Right kidney (tissue), 1 donor: Measurements from ENCODE around the gene ZDHHC3.

ENCODE experiments used
- DNase-seq: peaks from one replicate; pipeline ENCODE4 v3.0.0-alpha.2; 2016

The ZDHHC3 gene

DNA sequence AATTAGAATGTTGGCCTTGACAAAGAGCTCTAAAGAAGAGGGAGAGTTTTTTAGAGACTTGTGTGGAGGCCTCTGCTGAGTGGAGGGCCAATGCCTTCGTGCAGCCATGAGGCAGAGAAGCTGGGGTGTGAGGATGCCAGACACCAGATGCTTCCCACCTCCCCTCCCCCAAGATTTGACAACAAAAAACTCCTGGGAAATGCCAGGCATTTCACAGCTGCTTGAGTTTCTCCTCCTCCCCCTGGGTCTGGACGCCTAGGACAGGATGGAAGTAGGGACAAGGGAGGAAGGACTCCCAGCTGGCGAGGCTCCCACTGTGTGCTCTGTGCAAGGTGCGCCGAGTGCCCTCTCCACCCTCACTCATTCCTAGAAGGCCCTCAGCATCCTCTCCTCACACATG lies 81.5 kb downstream of the ZDHHC3 start:
- DNase-seq: no peak

DNA sequence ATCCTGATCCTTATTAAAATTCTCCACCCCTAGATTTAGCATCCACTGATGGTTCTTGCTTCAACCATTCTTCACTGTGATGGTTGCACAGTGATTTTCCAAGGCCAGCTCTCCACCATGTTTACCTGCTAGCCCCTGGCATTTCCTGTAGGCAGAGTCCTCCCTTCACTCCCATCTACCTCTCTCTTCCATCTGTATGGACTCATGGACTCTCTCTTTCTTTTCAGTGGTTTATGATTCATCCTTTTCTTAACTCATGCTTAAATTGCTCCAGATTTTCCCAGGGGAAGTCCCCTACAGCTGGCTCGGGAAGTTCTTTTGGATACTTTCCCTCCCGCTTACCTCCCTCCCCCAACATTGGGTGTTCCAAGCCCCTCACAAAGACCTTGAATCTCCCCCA lies 82.9 kb downstream of the ZDHHC3 start:
- no peak for DNase-seq

DNA sequence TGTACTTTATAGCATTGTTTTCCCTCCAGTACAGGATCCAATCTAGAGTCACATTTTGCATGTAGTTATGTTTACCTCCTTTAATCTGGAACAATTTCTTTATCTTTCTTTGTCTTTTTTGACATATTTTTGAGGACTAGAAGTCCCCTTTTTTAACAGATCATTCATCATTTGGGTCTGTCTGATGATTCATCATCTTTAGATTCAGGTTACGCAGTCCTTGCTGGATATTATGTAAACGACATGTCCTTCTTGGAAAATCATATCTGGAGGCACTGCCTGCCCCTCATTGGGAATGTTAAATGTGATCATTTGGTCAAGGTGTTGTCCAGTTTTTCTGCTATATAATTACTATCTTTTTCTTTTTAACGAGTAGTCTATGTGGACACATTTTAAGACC lies 83.3 kb downstream of the ZDHHC3 start:
- no peak for DNase-seq

DNA sequence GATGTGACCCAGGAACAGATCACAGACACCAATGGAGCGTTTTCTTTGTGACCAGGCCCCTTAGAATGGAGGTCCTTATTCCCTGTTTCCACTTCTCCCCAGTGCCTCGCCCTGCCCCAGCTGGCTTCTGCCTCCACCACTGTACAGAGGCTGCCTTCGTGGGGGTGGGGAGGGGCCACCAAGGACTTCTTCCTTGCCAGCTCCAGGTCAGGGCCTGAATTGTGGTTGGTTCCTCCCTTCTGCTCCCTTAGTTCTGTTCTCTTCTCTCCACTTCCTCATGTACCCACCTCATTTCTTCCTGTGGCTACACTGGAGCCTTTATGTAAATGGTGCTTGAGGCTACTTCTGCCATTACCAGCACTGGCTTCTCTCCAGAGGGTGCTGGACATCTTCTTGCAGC lies 85.1 kb downstream of the ZDHHC3 start:
- no peak for DNase-seq

DNA sequence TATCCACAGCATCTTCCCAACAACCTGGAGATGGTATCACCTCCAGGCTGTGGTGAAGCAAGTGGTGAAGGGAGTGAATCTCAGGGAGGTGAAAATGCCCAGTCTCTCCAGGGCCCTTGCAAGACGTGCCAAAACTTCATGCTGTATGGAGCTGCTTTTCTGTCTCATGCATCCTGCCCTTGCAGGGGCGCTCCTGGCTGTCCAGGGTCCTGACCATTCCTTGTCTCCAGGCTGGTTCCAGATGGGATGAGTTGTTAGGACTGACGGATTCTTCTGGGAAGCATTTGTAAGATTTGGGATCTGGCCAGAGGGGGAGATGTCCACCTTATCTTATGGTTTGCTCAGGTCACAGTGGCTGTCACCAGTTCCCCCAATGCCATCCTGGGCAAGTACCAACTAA lies 85.7 kb downstream of the ZDHHC3 start:
- no peak for DNase-seq

DNA sequence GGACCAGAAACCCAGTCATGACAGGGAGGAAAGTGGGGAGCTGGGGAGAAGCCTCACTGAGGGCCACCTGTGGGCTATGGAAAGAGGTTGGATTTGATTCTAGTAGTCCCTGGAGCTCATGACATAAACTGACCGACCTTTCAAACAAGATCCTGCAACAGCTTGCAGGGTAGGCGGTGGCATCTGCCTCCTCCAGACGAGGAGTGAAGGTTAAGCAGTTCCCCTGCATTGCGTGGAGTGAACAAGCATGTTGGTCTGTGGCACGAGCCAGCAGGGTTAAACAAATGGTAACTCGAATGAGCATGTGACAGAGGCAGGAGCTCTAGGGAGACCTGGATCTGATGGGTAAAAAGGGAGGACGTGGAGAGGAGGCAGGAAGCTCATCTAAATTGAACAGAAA lies 88.9 kb downstream of the ZDHHC3 start:
- no peak for DNase-seq

DNA sequence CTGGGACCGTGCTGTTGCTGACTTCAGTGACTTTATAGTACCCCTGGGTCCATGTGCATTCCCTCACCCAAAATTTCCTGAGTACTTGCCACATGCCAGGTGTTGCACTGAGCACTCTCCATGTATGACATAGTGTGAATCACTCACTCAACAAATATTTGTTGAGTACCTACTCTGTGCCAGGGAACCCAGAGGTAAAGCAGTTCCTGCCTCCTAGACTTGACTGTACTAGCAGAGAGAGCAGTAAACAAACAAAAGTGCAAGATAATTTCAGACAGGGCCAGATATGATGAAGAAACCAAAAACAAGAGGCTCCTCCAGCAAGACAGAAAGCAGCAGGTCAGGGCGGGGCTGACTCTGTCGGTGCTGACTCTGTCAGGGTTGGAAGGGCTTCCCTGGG lies 89.4 kb downstream of the ZDHHC3 start:
- DNase-seq: no peak

DNA sequence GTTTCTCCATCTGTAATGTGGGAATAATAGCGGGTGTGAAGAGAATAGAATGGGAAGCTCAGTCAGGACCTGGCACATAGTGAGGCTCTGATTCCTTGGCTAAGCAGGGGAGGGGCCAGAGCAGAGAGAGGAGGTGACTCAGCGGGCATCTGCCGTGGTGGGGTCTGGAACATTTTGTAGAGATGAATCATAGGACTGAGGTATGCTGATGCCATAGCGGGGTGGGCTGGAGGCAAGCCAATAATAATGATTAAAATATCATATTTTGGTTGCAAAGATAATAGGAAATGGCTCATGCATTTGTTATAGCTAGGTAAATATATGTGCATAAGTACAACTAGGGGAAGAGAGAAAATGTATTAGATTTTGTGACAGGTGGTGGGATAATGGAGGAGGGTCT lies 90.4 kb downstream of the ZDHHC3 start:
- DNase-seq: no peak

DNA sequence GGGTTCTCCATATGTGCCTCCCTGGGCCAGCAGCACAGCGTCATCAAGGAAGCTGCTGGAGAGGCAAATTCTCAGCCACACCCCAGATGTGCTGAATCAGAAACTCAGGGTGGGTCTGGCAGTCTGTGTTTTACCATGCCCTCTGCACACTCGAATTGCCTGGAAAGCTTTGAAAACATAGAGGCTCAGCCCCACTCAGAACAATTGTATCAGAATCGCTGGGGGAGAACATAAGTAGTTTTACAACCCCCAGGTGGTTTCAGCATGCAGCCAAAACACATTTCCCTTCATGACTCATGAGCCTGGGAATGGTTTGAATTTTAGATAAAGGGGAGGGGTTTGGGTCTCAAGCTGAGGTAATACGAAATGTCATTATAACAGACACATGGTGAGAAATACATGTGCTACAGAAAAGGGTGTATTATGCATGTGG lies 92.0 kb downstream of the ZDHHC3 start:
- no peak for DNase-seq

DNA sequence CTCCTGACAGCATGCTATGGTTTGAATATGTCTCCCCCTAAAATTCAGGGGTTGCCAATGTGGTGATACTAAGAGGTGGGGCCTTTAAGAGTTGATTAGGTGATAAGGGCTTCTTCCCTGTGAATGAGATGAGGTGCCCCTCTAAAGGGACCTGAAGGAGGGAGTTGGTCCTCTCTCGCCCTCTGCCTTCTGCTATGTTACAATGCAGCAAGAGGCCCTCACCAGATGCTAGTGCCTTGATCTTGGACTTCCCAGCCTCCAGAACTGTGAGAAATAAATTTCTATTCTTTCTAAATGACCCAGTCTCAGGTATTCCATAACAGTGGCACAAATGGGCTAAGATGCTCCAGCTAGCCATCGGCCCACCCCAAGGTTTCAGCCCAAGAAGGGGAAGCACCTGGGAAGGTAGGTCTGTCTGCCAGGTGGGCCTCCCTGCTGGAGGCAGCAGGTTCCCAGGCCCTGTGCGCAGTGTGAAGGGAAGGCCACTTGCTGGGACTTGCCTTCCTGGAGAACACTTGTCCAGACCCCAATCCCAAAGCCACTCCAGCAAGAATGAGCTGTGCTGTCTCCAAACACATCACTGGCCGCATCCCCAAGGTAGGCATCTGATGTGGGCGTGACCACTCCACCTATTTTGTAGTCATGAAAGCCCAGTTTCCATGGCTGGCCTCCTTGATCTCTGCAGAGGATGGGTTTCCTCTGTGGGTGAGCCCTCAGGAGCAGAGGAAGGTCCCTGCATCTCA lies 92.6 kb downstream of the ZDHHC3 start:
- no peak for DNase-seq

DNA sequence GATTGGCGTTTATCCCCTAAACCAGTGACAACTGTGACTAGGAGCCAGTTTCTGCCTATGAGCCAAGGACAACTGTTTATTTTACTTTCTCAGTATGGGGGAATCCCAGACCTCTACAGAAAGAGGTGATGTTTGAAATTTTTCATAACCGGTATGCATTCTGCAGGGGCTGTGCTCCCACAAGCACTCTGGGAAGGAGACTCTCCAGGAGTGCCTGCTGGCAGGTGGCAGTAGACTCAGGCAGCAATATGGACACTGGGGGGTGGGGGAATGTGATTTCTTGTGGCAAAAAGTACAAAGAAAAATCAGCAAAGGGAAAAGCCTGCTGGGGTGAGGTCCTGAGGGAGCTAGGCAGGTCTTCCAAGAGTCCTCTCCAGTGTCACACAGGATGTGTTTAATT lies 95.7 kb downstream of the ZDHHC3 start:
- DNase-seq: no peak

DNA sequence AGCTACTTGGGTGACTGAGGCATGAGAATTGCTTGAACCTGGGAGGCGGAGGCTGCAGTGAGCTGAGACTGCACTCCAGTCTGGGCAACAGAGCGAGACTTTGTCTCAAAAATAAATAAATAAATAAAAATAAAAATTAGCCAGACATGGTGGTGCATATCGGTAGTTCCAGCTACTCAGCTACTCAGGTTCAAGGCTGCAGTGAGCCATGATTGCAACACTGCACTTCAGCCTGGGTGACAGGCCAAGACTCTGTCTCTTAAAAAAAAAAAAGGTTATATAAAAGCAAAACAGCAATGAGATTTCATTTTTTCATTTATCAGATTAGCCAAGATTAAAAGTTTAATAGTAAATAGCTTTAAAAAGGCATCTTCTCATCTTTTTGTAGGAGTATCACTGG lies 98.6 kb downstream of the ZDHHC3 start:
- no peak for DNase-seq

DNA sequence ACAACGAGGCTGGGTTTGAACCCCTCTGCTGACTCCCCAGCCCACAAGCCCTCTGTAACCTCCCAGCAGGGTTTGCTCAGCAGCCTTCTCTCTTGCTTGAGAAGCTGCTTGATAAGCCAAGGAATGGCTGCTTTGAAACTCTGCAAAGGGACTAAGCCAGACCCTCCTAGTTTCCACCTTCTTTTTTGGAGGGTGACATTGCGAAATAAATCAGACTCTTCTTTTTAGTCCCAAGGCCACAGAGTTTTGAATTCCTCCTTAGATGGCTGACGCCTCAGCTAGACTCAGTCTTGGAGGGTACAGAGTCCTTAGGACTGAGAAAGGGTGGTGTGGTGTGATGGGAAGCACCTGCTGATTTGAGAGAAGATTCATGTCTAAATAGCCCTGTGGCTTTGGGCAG lies 100.4 kb downstream of the ZDHHC3 start:
- no peak for DNase-seq
